ENCODE results near the gene SLC22A24. TPM values are rescaled to one million over a fixed set of nuclear protein-coding genes. Genes with fewer than 3 reads are reported as not detected.
"Not testable (repeated sequence)": the region's sequence is repeated elsewhere in the genome, so short reads cannot be mapped to it uniquely, and the experiment has no call there.

SLC22A24 gene, protein sequence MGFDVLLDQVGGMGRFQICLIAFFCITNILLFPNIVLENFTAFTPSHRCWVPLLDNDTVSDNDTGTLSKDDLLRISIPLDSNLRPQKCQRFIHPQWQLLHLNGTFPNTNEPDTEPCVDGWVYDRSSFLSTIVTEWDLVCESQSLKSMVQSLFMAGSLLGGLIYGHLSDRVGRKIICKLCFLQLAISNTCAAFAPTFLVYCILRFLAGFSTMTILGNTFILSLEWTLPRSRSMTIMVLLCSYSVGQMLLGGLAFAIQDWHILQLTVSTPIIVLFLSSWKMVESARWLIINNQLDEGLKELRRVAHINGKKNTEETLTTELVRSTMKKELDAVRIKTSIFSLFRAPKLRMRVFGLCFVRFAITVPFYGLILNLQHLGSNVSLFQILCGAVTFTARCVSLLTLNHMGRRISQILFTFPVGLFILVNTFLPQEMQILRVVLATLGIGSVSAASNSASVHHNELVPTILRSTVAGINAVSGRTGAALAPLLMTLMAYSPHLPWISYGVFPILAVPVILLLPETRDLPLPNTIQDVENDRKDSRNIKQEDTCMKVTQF
- not detected for polyA plus RNA-seq (ENCODE audit: insufficient read length in 10 of 10)
- long read RNA-seq, donor 1: 0 reads
- long read RNA-seq, donor 2: 0 reads
- long read RNA-seq, donor 3: 0 reads
- long read RNA-seq, donor 4: 0 reads
- long read RNA-seq, donor 5: 0 reads
- long read RNA-seq, donor 6: 0 reads
- long read RNA-seq, donor 7: 0 reads
- long read RNA-seq, donor 8: 0 reads
- long read RNA-seq, donor 9: 0 reads

- no peak for DNase-seq
These were observed at the start of gene SLC22A24 for GRCh38 chr11:63144121-63144520. SLC22A24 (minus strand) TSS chr11:63144221; CDS start chr11:63143779, 442 bp downstream.

DNA sequence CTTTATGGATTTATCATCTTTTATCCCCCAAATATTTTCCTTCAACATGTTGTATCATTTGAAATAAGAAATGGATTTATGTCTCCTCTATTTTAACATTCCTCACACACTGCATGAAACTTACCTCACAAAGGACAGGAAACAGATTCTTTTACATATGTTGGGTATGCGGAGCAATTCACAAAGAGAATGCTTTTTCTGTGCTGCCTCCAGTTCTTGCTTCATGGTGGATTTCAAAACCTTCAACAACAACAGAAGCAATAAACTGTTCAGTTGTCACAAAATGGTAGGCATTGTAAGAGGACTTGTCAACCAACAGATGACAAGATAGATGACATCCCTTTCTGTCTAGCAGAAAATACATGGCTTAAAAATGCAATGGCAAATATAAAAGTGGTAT, 36.5 kb upstream of the SLC22A24 start:
- DNase-seq: no peak

- DNase-seq: no peak
These were observed 35.5 kb upstream of the SLC22A24 start for GRCh38 chr11:63179432-63180041.

DNA sequence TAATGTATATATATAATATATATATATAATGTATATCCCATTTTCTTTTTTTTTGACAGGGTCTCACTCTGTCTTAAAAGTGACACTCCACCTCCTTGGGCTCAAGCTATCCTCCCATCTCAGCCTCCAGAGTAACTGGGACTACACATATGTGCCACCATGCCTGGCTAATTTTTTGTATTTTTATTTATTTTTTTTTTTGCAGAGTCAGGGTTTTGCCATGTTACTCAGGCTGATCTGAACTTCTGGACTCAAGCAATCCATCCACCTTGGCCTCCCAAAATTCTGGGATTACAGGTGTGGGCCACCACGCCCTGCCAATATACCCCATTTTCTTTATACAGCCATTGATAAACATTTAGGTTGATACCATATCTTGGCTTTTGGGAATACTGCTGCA, 33.9 kb upstream of the SLC22A24 start:
- DNase-seq: no peak

DNA sequence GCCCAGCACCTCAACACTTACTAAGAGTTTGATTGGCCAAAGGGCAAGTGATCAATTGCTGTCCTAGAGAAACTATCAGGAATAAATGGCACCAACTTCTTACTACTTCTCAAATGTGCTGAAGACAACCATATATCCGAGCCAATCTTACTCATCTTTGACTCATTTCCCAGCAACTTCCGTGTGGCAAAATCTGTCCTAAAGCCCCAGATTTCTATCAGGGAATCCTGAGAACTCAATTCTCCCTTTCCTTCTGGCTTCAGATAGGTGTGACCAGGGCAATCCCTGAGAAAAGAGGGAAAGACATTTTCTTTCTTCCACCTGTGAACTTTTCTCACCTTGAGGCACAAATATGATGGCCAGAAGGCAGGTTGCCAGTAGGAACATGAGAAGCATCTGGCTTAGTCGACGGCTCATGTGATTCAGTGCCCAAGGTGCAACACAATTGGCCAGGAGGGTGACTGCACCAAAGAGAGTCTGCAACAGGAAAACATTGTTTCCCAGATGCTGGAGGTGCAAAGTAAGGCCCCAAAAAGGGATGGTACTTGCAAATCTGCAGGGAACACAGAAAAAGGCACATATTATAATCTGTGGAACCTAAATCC, 21.8 kb upstream of the SLC22A24 start:
- DNase-seq: no peak

DNA sequence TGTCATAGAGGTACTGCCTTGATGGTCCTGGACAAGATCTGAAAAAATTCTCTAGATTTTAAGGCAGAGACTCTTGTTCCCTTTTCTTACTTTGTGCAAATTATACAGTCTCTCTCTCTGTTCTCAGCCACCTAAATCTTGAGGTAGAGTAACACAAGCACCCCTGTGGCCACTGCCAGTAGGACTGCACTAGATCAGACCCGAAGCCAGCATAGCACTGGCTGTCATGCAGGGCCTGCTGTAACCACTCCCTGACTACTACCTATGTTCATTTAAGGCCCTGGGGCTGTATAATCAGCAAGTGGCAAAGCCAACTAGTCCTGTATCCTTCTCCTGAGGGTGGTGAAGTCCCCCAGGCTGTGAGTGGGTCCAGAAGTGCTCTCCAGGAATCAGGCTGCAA, 11.8 kb upstream of the SLC22A24 start:
- no peak for DNase-seq

- peak in 1 of 3 donors; percentile 9 for DNase-seq
These were observed 2.6 kb upstream of the SLC22A24 start for GRCh38 chr11:63146581-63146980.

GRCh38 chr11:63142459-63142858, 1.6 kb downstream of the SLC22A24 start:
- no peak for DNase-seq

GRCh38 chr11:63132985-63133775, 10.8 kb downstream of the SLC22A24 start:
- no peak for DNase-seq

GRCh38 chr11:63099555-63099954, 44.5 kb downstream of the SLC22A24 start:
- no peak for DNase-seq

GRCh38 chr11:63080682-63081081, 63.3 kb downstream of the SLC22A24 start:
- DNase-seq: no peak

DNA sequence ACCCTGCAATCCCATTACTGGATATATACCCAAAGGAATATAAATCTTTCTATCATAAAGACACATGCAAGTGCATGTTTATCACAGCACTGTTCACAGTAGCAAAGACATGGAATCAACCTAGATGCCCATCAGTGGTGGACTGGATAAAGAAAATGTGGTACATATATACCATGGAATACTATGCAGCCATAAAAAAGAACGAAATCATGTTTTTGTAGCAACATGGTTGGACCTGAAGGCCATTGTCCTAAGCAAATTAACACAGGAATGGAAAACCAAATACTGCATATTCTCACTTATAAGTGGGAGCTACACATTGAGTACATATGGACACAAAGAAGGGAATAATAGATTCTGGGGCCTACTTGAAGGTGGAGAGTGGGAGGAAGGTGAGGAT, 97.8 kb downstream of the SLC22A24 start:
- not testable (repeated sequence) for DNase-seq

GRCh38 chr11:63042596-63042995, 101.4 kb downstream of the SLC22A24 start:
- DNase-seq: no peak

DNA sequence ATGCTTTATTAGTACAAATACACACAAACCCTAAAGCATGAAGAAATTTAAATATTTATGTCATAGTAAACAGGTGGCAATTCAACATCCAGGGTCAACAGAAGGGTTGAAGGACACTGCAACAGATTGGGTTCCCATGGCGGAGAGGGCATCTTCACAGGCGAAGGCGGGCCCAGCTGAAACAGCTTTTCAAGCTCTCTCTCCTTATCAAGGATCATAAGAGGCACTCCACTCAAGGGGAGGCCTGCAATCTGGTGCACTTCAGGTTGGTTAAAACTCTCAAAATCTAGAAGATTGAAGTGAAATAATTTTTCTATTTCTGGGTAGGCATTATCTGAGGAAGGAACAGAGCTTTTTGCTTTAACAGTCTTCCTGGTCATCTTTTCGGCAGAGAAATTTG, 111.6 kb downstream of the SLC22A24 start:
- DNase-seq: no peak

Other genes starting within 250 kb of the SLC22A24 start
- under 1 TPM in 4 of 10 donors, not detected in 6; 0.05 to 0.49 (median 0.24) TPM for gene CHRM1, start 222.9 kb downstream of the SLC22A24 start, polyA plus RNA-seq (ENCODE audit: insufficient read length in 10 of 10)
- gene SLC22A6, start 159.3 kb downstream of the SLC22A24 start, polyA plus RNA-seq (ENCODE audit: insufficient read length in 10 of 10): under 1 TPM in 3 of 10 donors, not detected in 7; 0.07 to 0.10 (median 0.10) TPM
- under 1 TPM in 1 of 10 donors, not detected in 9; 0.18 TPM for gene SLC22A8, start 128.4 kb downstream of the SLC22A24 start, polyA plus RNA-seq (ENCODE audit: insufficient read length in 10 of 10)
- under 1 TPM in 1 of 10 donors, not detected in 9; 0.04 TPM for gene SLC22A25, start 99.4 kb upstream of the SLC22A24 start, polyA plus RNA-seq (ENCODE audit: insufficient read length in 10 of 10)
- gene SLC22A9, start 225.6 kb upstream of the SLC22A24 start, polyA plus RNA-seq (ENCODE audit: insufficient read length in 10 of 10): under 1 TPM in 1 of 10 donors, not detected in 9; 0.13 TPM

Data from muscle of back (tissue), 13 donors.